NOMO-1 treated with dmso at 0.1 percent for 144 hours (cell line): ENCODE data around the gene DVL3.

ENCODE experiments used
- DNase-seq: peaks from one replicate; lab custom pipeline; 2025; ENCODE audit not compliant: unreplicated experiment; lab: John Stamatoyannopoulos, UW

Gene DVL3

DNA sequence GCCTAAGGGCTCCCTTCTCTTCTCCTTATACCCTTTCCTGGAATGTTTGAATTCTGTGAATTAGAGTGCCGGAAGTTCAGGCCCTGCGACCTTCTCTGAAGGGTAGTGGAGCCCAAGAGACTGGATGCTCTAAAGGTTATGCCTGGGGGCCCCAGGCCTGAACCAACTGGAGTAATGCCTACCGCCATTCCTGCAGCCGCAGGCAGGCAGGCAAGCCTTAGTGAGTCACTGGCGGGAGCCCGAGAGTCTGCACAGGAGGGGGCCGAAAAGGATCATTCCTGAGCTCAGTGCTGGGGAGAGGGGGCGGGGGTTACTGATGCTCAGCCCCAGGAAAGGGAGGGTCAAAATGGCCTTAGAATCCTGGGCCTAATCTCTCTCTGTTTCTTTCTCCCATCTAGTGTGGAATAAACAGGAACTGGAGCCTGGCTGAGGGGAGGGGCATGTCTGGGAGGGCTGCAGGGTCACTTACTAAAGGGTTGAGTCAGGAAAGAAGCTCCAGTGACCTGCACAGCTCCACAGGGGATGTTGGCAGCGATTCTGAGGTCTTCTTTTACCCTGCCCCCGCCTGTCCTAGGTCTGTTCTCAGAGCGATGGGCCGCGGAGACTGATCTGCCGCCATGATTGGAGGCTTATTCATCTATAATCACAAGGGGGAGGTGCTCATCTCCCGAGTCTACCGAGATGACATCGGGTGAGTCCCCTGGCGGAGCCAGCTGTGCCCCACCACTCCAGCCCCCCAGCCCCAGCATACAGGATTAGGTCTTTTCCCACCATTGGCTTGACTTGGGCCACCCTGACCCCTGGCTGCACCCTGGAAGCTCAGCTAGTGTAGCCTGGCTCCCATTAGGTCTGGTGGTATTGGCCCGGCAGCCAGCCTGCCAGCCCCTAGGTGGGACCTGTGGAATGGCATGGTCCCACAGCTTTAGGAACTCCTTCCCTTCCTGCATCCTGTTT, 21.5 kb downstream of the DVL3 start:
- peak; percentile 65 for DNase-seq

DNA sequence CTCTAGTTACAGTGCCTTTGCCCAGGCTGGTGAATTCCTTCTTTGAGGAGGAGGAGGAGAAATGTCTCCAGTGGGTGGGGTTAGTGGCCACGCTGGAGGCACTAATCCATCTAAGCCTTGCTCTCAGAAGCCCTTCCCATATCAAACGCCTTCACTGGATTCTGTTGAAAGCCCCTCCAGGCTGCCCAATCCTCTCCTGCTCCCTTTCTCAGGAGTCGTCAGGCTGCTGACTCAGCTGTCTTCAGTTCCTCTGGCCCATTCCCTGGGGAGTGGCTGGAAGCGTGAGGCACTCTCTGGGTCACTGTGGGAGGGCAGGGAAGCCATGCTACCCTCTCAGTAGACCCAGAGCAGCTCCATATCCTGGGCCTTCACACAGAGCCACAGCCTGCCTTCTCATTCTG, 22.2 kb downstream of the DVL3 start:
- DNase-seq: no peak

DNA sequence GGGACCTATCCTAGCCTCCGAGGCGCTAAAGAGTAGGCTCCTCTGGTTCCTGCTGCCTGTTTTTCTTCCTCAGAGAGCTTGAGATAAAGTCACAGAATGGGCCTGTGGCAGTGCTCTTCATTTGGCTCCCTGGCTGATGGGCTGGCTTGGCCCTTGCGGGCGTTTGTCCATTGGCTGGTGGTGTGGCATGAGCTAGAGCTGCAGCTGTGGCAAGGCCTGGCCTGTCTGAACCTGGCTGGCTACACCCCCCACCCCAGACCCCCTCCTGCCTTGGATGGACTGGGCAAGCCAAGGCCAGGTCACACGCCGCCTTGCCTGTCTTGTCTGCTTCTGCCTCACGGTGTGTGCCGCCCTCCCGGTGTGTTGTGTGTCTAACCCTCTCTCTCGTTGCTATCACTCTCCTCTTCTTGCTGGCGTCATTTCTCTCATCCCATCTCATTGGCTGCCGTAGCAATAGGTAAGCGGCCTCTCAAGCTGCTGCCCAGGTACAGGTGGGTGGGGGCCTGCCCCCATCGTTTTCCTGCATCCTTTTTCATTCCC, 22.7 kb downstream of the DVL3 start:
- DNase-seq: no peak

DNA sequence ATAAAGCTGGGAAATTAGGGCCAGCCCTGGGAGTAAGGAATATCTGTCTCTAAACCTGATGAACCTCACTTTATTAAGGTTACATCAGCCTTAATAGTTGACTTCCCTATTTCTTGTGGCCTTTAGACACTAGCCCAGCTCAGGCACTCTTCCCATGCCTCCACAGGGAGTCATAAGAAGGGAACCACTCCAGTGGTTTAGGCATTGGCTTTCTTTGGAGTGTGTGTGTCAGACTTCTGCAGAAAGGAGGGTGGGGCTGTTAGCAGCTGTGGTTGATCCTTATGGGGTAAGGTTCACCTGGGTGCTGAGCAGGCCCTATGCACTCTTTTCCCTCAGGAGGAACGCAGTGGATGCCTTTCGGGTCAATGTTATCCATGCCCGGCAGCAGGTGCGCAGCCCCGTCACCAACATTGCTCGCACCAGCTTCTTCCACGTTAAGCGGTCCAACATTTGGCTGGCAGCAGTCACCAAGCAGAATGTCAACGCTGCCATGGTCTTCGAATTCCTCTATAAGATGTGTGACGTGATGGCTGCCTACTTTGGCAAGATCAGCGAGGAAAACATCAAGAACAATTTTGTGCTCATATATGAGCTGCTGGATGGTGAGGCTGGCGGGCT, 23.5 kb downstream of the DVL3 start:
- no peak for DNase-seq

DNA sequence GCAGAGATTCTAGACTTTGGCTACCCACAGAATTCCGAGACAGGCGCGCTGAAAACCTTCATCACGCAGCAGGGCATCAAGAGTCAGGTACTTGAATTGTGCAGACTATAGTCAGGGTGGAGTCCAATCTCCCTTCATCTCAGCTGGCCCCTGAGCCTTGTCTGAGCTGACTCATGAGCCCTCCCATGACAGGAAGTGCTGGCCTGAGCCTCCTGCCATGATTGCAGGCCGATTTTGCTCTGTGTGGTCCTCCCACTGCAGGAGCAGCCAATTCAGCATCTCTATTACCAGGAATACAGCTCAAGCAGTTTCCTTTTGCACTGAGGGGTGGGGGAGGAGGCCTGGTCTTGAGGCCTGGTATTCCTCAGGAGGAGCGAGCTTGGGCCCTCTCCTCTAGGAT, 25.0 kb downstream of the DVL3 start:
- no peak for DNase-seq

DNA sequence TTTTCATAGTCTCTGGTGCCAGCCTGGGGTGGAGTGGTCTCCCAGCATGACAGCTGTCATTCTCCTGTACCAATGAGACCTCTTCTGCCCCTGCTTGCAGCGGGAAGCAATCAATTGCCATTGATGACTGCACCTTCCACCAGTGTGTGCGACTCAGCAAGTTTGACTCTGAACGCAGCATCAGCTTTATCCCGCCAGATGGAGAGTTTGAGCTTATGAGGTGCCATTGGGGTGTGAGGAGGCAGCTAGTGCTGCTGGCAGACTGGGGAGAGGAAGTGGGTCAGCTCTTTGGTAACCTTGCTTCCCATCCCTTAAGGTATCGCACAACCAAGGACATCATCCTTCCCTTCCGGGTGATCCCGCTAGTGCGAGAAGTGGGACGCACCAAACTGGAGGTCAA, 26.4 kb downstream of the DVL3 start:
- no peak for DNase-seq

DNA sequence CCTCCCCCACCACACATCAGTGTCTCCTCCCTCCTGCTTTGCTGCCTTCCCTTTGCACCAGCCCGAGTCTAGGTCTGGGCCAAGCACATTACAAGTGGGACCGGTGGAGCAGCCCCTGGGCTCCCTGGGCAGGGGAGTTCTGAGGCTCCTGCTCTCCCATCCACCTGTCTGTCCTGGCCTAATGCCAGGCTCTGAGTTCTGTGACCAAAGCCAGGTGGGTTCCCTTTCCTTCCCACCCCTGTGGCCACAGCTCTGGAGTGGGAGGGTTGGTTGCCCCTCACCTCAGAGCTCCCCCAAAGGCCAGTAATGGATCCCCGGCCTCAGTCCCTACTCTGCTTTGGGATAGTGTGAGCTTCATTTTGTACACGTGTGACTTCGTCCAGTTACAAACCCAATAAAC, 28.5 kb downstream of the DVL3 start:
- no peak for DNase-seq

DNA sequence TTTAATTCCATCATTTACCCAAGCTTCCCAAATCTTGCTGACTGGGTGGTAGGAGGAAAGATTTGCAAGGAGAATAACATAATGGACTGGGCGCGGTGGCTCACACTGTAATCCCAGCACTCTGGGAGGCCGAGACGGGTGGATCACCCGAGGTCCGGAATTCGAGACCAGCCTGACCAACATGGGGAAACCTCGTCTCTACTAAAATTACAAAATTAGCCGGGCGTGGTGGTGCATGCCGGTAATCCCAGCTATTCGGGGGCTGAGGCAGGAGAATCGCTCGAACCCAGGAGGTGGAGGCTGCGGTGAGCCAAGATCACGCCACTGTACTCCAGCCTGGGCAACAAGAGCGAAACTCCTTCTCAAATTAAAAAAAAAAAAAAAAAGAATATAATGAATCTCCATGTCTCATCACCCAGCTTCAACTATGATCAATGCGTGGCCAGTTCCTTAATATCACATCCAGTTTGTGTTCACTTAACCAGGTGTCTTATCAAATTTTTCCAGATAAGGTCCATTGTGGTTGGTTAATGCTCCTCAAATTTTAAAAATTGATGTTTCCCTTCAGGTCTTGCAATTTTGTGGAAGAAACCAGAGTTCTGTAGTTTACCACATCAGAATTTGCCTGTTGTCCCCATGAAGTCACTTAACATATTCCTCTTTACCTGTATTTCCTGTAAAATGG, 29.5 kb downstream of the DVL3 start:
- no peak for DNase-seq

DNA sequence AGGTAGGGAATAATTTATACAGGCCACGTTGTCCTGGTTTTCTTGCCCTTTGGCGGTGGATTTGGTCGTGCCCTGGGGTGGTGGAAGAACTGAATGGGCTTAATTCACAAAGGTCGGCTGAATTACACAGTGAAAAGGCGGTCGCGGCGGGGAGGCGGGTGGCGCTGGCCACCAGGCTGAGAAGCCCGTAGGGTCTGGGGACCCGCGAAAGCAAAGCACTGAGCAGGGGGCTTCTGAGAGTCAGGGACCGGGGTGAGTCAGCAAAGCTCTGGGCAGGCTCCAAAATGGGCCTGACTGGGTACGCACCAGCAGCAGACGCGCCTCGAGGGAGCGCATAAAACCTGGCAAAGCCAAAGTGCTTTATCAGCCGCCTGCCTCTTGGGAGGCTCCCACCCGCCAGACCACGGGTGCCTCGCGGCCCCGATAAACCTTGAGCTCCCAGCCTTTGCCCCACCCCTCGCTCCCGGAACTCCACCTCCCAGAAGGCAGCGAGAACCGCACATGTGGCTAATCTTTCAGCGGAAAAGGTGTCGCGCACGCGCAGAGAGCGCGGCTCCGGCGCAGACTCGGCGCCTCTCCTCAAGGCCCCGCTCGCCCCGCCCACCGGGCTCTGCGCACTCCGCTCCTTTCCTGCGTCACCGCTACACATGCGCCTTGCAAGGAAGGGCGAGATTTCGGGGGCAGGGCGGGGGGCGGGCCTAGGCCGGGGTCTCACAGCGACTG, 30.4 kb downstream of the DVL3 start:
- DNase-seq: peak; percentile 100

DNA sequence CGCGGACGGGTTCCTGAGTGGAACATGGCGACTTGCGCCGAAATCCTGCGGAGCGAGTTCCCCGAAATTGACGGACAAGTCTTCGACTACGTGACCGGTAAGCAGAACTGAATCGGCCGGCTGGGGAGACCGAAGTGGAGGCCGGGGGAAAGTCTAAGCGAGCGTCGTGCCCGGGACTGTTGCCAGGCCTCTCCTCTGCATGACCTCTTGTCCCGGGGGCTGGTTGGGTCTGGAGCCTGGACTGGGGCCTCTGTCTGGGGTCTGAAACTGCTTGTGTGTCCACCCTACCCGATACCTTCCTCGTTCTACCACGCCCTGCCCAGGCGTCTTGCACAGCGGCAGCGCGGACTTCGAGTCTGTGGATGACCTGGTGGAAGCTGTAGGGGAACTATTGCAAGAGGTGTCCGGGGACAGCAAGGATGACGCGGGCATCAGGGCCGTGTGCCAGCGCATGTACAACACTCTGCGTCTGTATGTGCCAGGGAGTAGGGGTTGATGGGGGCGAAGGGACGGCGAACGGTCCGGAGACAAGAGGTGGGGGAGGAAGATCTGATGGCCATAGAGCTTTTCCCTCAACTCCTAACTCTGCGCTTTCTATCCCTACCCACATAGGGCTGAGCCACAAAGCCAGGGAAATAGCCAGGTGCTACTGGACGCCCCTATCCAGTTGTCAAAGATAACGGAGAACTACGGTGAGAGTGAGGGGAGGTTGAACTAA, 31.2 kb downstream of the DVL3 start, which contains the start of gene ABCF3:
Gene ABCF3, plus strand, starts transcription at position 16 of the 718 bp plus-strand sequence. Its CDS starts 9 bp downstream, at position 25.
- peak; percentile 66 for DNase-seq

DNA sequence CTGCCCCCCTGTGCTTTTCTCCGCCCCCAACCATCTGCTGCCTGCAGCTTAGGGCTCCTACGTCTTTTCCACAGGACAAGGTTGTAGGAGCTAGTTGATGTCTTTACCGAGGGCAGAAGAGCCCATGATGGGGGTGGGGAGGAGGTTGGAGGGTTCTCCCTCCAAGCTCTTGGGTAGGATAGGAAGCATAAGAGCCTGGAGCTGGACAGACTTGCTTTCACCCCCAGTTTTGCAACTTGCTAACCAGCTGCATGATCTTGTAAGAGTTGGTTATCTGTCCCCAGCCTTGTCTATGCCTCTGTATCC, 31.7 kb downstream of the DVL3 start:
- no peak for DNase-seq

DNA sequence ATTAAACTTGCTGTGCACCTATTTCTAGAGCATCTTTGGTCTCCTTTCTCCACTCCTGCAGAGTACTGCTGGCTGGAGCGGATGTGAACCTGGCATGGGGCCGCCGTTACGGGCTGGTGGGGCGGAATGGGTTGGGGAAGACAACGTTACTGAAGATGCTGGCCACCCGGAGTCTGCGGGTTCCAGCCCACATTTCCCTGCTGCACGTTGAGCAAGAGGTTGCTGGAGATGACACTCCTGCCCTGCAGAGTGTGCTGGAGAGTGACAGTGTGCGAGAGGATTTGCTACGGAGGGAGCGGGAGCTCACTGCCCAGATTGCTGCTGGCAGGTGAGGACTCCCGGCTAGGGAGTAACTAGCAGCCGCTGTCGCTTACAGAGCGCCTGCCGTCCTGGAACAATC, 32.9 kb downstream of the DVL3 start:
- no peak for DNase-seq

DNA sequence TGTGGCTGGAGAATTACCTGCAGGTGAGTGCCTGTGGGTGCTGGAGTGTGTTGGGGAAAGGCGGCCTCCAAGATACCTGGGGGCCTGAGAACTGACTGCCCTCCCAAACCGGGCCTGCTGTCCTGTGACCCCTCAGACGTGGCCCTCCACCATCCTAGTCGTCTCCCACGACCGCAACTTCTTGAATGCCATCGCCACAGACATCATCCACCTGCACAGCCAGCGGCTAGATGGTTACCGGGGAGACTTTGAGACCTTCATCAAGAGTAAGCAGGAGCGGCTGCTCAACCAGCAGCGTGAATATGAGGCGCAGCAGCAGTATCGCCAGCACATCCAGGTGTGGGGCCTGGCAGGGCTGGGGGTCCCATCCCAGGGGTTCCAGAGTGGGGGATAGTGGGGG, 34.2 kb downstream of the DVL3 start:
- no peak for DNase-seq

DNA sequence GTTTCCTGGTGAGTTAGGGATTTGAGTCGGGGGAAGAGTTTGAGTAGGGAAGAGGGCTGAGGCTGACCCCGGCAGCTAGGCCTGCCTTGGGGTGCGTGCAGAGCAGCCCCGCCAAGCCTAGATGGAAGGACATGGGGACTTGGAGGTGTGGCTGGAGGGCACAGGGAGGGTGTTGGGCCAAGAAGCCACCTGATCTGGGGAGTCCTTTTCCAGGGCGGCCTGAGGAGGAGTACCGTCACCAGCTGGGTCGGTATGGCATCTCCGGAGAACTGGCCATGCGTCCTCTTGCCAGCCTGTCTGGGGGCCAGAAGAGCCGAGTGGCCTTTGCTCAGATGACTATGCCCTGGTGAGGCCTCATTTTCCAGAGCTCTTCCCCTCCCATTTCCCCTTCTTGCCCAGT, 37.7 kb downstream of the DVL3 start:
- DNase-seq: no peak

DNA sequence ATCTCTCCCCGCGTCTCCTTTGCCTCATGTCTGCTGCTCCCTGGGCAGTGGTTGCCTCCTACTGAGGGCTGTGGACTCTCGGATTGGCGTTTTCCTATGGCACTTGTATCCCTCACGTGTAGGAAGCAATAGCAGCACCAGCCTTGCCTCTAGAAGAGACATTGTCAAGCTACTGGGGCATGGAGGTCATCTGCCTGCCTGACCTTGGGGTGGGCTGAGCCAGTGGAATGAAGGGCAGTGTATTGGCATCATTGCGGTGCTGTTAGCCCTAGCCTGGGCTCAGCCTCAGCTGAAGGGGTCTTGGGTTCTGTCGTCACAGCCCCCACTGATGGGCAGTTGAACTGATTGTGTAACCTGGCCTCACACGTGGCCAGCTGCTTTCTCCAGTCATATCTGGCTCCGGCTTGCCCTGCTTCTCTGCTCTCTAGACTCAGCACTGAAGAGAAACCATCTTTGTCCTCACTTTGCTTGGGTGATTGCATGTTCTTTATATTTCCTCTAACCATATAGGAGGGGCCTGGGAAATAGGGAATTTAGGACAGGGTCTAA, 38.9 kb downstream of the DVL3 start:
- DNase-seq: no peak

DNA sequence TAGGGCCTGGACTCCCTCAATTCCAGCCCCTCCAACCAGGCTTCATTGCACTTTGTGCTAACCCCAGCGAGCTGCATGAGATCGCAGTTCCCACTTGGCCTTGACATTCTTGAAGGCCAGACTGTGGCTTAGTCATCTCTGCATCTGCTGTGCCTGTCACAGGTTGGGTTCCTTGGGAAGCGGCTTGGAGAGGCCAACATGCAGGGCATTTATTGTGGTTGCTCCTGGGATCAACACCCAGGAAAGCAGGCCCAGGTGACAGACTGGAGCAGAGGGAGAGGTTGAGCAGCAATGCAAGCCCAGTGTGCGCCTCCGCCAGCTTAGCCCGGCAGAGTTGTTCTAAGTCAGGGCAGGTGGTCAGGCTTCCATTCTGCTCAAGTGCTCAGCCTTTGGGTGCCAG, 41.4 kb downstream of the DVL3 start:
- DNase-seq: no peak

DNA sequence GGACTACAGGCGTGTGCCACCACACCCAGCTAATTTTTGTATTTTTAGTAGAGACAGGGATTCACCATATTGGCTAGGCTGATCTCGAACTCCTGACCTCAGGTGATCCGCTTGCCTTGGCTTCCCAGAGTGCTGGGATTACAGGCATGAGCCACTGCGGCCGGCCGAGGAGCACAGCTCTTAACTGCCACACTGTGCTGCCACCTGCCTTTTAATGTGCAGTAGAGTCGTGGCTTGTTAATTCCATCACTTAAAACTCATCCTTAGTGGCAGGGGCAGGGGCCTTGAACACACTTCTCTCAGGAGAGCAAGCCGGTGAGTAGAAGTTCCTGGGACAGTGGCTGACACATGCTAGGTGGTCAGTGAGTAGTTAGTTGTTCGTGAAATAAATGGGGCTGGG, 43.3 kb downstream of the DVL3 start:
- no peak for DNase-seq

DNA sequence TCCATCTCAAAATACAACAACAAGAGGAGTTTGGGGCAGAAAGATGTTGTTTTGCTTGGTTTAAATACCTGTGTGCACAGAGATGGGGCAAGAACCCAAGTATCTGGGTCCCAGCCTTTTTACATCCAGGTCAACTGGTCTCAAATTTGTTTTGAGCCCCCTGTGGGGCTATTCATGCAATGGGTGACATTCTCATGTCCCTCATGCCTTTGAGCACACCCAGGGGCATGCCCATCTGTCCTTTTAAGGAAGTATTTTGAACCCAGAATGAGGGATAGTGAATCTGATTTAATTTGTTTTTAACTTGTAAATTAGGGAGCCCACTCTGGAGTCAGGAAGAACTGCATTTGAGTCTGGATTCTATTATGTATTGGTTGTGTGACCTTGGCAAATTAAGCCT, 45.6 kb downstream of the DVL3 start:
- no peak for DNase-seq

DNA sequence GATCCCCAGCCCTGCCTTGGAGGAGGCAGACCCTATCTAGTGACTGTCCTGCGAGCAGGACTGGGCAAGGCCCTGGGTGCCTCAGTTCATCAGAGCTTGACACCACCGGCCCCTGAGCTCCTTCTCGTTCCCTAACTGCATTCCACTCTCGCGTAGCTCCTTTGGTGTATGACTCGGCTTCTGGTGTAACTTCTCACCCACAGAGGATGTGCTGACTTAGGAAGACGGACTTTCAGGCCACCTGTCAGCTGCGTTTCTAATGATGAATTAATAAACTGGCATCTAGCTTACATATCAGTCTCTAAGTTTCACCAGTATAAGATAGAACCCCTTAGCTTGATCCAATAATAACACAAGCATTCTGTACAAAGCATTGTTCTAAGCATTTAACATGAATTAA, 48.3 kb downstream of the DVL3 start:
- no peak for DNase-seq
